ENCODE data around the gene KCNIP4.

DNA sequence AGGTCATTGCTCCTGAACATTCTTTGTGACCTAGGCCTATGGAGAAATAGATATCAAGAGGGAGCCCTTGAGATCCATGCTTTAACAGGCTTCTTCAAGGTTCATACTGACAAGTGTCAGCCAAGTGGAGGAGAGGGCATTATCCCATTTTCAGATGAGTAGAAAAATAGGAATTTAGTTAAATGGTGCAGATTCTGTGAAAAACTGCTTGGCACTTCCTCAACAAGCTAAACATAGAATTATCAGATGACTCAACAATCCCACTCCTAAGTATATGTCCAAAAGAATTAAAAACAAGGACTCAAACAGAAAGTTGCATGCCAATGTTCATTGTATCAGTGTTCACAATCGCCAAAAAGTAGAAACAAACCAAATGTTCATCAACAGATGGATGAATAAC lies 43.8 kb upstream of the KCNIP4 start:
- TF ChIP-seq, protein P1, sequence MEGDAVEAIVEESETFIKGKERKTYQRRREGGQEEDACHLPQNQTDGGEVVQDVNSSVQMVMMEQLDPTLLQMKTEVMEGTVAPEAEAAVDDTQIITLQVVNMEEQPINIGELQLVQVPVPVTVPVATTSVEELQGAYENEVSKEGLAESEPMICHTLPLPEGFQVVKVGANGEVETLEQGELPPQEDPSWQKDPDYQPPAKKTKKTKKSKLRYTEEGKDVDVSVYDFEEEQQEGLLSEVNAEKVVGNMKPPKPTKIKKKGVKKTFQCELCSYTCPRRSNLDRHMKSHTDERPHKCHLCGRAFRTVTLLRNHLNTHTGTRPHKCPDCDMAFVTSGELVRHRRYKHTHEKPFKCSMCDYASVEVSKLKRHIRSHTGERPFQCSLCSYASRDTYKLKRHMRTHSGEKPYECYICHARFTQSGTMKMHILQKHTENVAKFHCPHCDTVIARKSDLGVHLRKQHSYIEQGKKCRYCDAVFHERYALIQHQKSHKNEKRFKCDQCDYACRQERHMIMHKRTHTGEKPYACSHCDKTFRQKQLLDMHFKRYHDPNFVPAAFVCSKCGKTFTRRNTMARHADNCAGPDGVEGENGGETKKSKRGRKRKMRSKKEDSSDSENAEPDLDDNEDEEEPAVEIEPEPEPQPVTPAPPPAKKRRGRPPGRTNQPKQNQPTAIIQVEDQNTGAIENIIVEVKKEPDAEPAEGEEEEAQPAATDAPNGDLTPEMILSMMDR (IDR thresholded peaks at IDR 0.05 in 8 of 11, conservative IDR thresholded peaks at IDR 0.05 in 3 of 11), result no peak
- no peak for TF ChIP-seq POLR2A (IDR thresholded peaks at IDR 0.05)
